ENCODE measurements around the gene FGF14. TPM values are rescaled to one million over a fixed set of nuclear protein-coding genes. Genes with fewer than 3 reads are reported as not detected.
A peak's percentile ranks its signal among the peaks of the same experiment; 100 is the strongest.

The FGF14 gene
- polyA plus RNA-seq, 1 of the 3 experiments (the other 2 are of a cell fraction), result 0.20 TPM

- TF ChIP-seq GATA2 (CRISPR knock-in tag; IDR thresholded peaks at IDR 0.05), result no peak
- 0 out of 2 replicates have a peak, but pooled peaks have one; percentile 7 for TF ChIP-seq JUND (IDR thresholded peaks at IDR 0.05)
- TF ChIP-seq FOSL2 (IDR thresholded peaks at IDR 0.05; ENCODE audit: borderline replicate concordance, low read depth), result peak; percentile 23; the same call in 1 of the 2 replicates
- peaks cover 0 to 2% of the 10 kb centered on the region in 2 experiments; a peak in 1 of 4 replicates for H3K4me1 ChIP-seq (ENCODE audit: control insufficient read depth in 1 of 2, insufficient read depth in 2 of 2, low read depth in 1 of 2, low read length in 1 of 2)
- WGBS (ENCODE audit: low lambda C conversion rate), result 71% methylated on average over 7 of the region's 7 CpGs
- no peaks in the 10 kb centered on the region for H3K27me3 ChIP-seq (ENCODE audit: insufficient read depth)
- POLR2A ChIA-PET, result no interaction called here
- no peak for DNase-seq
- H3K27ac ChIP-seq (ENCODE audit: low read depth in 2 of 2, low read length in 1 of 2), result no peak overlapping the region
- no peaks in the 10 kb centered on the region for H3F3A ChIP-seq (replicated peaks; ENCODE audit: insufficient read depth)
- no peaks in the 10 kb centered on the region for H3K9me3 ChIP-seq
- CTCF ChIA-PET, result interaction anchor here (0.9 to 2.3 kb wide), 3 partner anchors 8 to 13 kb away, joined by 3 to 9 read pairs (median 3); no protein-coding TSS in a partner anchor
- H3K9me2 ChIP-seq, result no peaks in the 10 kb centered on the region
- no peaks in the 10 kb centered on the region for H4K20me1 ChIP-seq (ENCODE audit: insufficient read depth)
- H3K36me3 ChIP-seq (replicated peaks in 1 of 2; ENCODE audit: control insufficient read depth in 1 of 2, insufficient read depth in 2 of 2, low read length in 1 of 2), result peaks cover 0 to 6% of the 10 kb centered on the region in 2 experiments
- no peak overlapping the region for H3K4me3 ChIP-seq (ENCODE audit: low read depth in 2 of 2, low read length in 1 of 2)
- H2AFZ ChIP-seq (ENCODE audit: low read depth), result no peak overlapping the region
- H3K9ac ChIP-seq, result no peak overlapping the region
- H3K79me2 ChIP-seq (ENCODE audit: insufficient read depth), result no peaks in the 10 kb centered on the region
- no peak overlapping the region for H3K4me2 ChIP-seq
Measured at GRCh38 chr13:101875717-101876393, 526.0 kb downstream of the FGF14 start.

- Histone ChIP-seq H3K4me2 (no peak overlapping the region), H3K9me3 (no peaks in the 10 kb centered on the region), H3K4me1 (ENCODE audit: control insufficient read depth in 1 of 2, insufficient read depth in 2 of 2, low read depth in 1 of 2, low read length in 1 of 2) (peaks cover 0 to 2% of the 10 kb centered on the region in 2 experiments; a peak in 2 of 4 replicates), H3K9me2 (no peaks in the 10 kb centered on the region), H3K27me3 (ENCODE audit: insufficient read depth) (no peaks in the 10 kb centered on the region), H2AFZ (ENCODE audit: low read depth) (no peak overlapping the region), H3F3A (replicated peaks; ENCODE audit: insufficient read depth) (no peaks in the 10 kb centered on the region), H4K20me1 (ENCODE audit: insufficient read depth) (no peaks in the 10 kb centered on the region), H3K9ac (no peak overlapping the region), H3K4me3 (ENCODE audit: low read depth in 2 of 2, low read length in 1 of 2) (no peak overlapping the region), H3K79me2 (ENCODE audit: insufficient read depth) (no peaks in the 10 kb centered on the region), H3K36me3 (replicated peaks in 1 of 2; ENCODE audit: control insufficient read depth in 1 of 2, insufficient read depth in 2 of 2, low read length in 1 of 2) (peaks cover 0 to 6% of the 10 kb centered on the region in 2 experiments), H3K27ac (ENCODE audit: low read depth in 2 of 2, low read length in 1 of 2) (no peak overlapping the region)
- ChIA-PET POLR2A (no interaction called here), CTCF (interaction anchor here (1.3 to 2.3 kb wide), 2 partner anchors 11 to 12 kb away, joined by 3 to 9 read pairs; no protein-coding TSS in a partner anchor)
- DNase-seq, result no peak
- WGBS (ENCODE audit: low lambda C conversion rate), result 82% methylated on average over 3 of the region's 3 CpGs
- TF ChIP-seq NRF1 (IDR thresholded peaks at IDR 0.05; ENCODE audit: low read depth, low read length) (no peak), MEF2A (IDR thresholded peaks at IDR 0.05; ENCODE audit: borderline replicate concordance, low read depth) (no peak), POLR2AphosphoS5 (IDR thresholded peaks at IDR 0.05; ENCODE audit: low read depth, low read length) (no peak), CHD2 (IDR thresholded peaks at IDR 0.05; ENCODE audit: low read length, partially characterized antibody) (no peak), FOSL2 (IDR thresholded peaks at IDR 0.05; ENCODE audit: borderline replicate concordance, low read depth) (no peak), ZBTB33 (IDR thresholded peaks at IDR 0.05; ENCODE audit: borderline replicate concordance, low read depth) (no peak), FOXM1 (IDR thresholded peaks at IDR 0.05; ENCODE audit: low read depth) (no peak), YY1 (IDR thresholded peaks at IDR 0.05; ENCODE audit: low read depth) (no peak), MAX (IDR thresholded peaks at IDR 0.05; ENCODE audit: low read depth) (no peak), JUND (IDR thresholded peaks at IDR 0.05) (no peak), MXI1 (IDR thresholded peaks at IDR 0.05; ENCODE audit: low read depth, low read length) (no peak), RFX5 (IDR thresholded peaks at IDR 0.05; ENCODE audit: low read length) (no peak), USF2 (IDR thresholded peaks at IDR 0.05; ENCODE audit: borderline replicate concordance, low read depth, low read length) (no peak), SMC3 (IDR thresholded peaks at IDR 0.05; ENCODE audit: low read depth, low read length) (no peak), RCOR1 (IDR thresholded peaks at IDR 0.05; ENCODE audit: low read length) (no peak), EP300 (IDR thresholded peaks at IDR 0.05; ENCODE audit: borderline replicate concordance in 1 of 2, low read depth in 1 of 2, low read length in 1 of 2) (no peak)
Measured at GRCh38 chr13:101875091-101875490, 526.8 kb downstream of the FGF14 start.

Measured in SK-N-SH (cell line).